Measurements from ENCODE around the gene WDR90.

DNA sequence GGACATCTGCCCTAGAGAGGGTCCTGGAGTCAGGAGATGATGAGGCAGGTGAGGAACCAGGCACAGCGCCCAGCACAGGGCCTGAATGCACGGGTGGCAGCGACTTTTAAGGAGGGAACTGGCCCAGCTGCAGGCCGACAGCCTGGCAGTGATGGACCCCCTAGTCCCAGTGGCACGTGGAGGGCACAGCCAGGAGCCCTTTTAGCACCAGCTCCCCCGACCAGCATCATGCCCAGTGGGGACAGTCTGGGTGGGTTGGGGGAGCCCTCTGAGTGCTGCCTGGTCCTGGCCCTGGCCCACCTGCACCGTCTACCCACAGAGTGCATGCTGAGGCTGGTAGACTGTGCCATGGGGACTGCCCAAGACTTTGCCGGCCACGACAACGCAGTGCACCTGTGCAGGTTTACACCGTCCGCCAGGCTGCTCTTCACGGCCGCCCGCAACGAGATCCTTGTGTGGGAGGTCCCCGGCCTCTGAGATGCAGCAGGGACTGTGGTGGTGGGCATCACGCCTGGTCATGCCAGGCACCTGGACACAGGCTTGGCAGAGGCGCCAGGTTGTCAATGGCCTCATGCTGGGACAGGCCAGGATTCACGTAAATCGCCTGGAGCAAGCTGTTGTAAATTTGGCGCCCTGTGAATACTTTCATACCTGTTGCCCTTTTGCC is 18.1 kb downstream of the WDR90 start:
- TF ChIP-seq, protein P1, sequence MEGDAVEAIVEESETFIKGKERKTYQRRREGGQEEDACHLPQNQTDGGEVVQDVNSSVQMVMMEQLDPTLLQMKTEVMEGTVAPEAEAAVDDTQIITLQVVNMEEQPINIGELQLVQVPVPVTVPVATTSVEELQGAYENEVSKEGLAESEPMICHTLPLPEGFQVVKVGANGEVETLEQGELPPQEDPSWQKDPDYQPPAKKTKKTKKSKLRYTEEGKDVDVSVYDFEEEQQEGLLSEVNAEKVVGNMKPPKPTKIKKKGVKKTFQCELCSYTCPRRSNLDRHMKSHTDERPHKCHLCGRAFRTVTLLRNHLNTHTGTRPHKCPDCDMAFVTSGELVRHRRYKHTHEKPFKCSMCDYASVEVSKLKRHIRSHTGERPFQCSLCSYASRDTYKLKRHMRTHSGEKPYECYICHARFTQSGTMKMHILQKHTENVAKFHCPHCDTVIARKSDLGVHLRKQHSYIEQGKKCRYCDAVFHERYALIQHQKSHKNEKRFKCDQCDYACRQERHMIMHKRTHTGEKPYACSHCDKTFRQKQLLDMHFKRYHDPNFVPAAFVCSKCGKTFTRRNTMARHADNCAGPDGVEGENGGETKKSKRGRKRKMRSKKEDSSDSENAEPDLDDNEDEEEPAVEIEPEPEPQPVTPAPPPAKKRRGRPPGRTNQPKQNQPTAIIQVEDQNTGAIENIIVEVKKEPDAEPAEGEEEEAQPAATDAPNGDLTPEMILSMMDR (conservative IDR thresholded peaks at IDR 0.05; ENCODE audit: low read length), result no peak
- no peak for TF ChIP-seq EZH2phosphoT487 (IDR thresholded peaks at IDR 0.05; ENCODE audit: borderline replicate concordance)
